K562 (cell line): ENCODE data around the gene HIVEP3. TPM values are rescaled to one million over a fixed set of nuclear protein-coding genes. Genes with fewer than 3 reads are reported as not detected.

Experiments used
- ATAC-seq: fragments of 200-7000 bp; cut with Tn5 transposase; 3 replicates; pipeline ENCODE4 v1.9.1; 2020; ENCODE audit warnings: moderate library complexity
- BruUV-seq: library from RNA; stranded (reverse); fragments of 400-500 nt; replicated peaks from 2 replicates; lab custom pipeline; 2021; lab: Mats Ljungman, UMichigan
- CTCF ChIA-PET: fragments of 300-600 bp; formaldehyde crosslinking; extraction: SDS; loops from one replicate; lab custom pipeline; 2021; ENCODE audit warnings: low intra/inter-chr PET ratio; lab: Yijun Ruan, JAX
- POLR2A ChIA-PET: fragments of 300-600, 350-650 bp; sonication (Branson Sonifier 250); formaldehyde crosslinking; extraction: SDS; loops from one replicate; lab custom pipeline; 2021; ENCODE audit warnings: antibody characterized with exemption, inconsistent platforms; lab: Yijun Ruan, JAX
- DNase-seq, 4 experiments: peaks; one replicate each; pipeline versions ENCODE4 v3.0.0 to v3.0.0-alpha.2; 2011 to 2018; ENCODE audit warnings: low spot score in 3 of 4, mixed read lengths in 3 of 4; ENCODE audit errors: extremely low read depth in 1 of 4
- FAIRE-seq: peaks from 2 replicates; lab custom pipeline; 2011; peaks lifted over from hg19 to GRCh38; lab: Jason Lieb, UNC
- H2AFZ ChIP-seq: 2 replicates; pipeline ENCODE4 v1.6.0; 2011; ENCODE audit warnings: low read depth, low read length, control low read depth, inconsistent platforms
- H3K27ac ChIP-seq: fragments of 200-600 bp; 3 replicates; pipeline ENCODE4 v1.8.0; 2011; ENCODE audit warnings: low read depth, mild to moderate bottlenecking, control low read depth, inconsistent platforms, low read length, moderate library complexity, mixed read lengths; ENCODE audit errors: extremely low read depth
- H3K27me3 ChIP-seq, 2 experiments: fragments of 300-600 bp in 1 of 2; 2 replicates in 1 of 2; 3 replicates in 1 of 2; pipeline versions ENCODE4 v1.6.0 to v1.8.0; 2011; ENCODE audit warnings: inconsistent platforms in 2 of 2, low read length in 2 of 2, mild to moderate bottlenecking in 1 of 2, mixed read lengths in 1 of 2, moderate library complexity in 1 of 2; ENCODE audit not compliant: control insufficient read depth in 2 of 2, insufficient read depth in 2 of 2
- H3K36me3 ChIP-seq: fragments of 300-600 bp; 3 replicates; pipeline ENCODE4 v1.8.0; 2011; ENCODE audit warnings: mild to moderate bottlenecking, low read length, inconsistent platforms; ENCODE audit not compliant: control insufficient read depth, insufficient read depth
- H3K4me1 ChIP-seq, 2 experiments: fragments of 200-600 bp in 1 of 2; replicated peaks in 1 of 2; 2 replicates in 1 of 2; 3 replicates in 1 of 2; pipeline versions ENCODE4 v1.5.1 to v1.8.0; 2011; ENCODE audit warnings: inconsistent platforms in 2 of 2, low read length in 2 of 2, mild to moderate bottlenecking in 1 of 2, mixed read lengths in 1 of 2, moderate library complexity in 1 of 2; ENCODE audit not compliant: control insufficient read depth in 2 of 2, insufficient read depth in 2 of 2
- H3K4me2 ChIP-seq: 2 replicates; pipeline ENCODE4 v1.6.1; 2011; ENCODE audit warnings: low read length, control low read depth, inconsistent platforms, mixed read lengths; ENCODE audit not compliant: insufficient read depth
- H3K4me3 ChIP-seq: fragments of 200-600 bp; sonication (generic), shearing (Covaris generic); 2 replicates; pipeline ENCODE4 v1.5.1; 2016; ENCODE audit warnings: control low read depth, inconsistent platforms
- H3K79me2 ChIP-seq: fragments of 200-600 bp; 3 replicates; pipeline ENCODE4 v1.8.0; 2011; ENCODE audit warnings: low read length, inconsistent platforms; ENCODE audit not compliant: control insufficient read depth, insufficient read depth
- H3K9ac ChIP-seq, 2 experiments: 2 replicates each; pipeline versions ENCODE4 v1.6.0 to v1.6.1; 2011; ENCODE audit warnings: low read depth in 2 of 2, low read length in 2 of 2, control low read depth in 1 of 2, inconsistent platforms in 1 of 2, mild to moderate bottlenecking in 1 of 2, mixed read lengths in 1 of 2; ENCODE audit not compliant: insufficient read depth in 1 of 2
- H3K9me1 ChIP-seq: one replicate; pipeline ENCODE4 v1.6.0; 2011; ENCODE audit warnings: inconsistent platforms, mild to moderate bottlenecking, low read length, moderate library complexity; ENCODE audit not compliant: control insufficient read depth, insufficient read depth
- H3K9me3 ChIP-seq: replicated peaks from 2 replicates; pipeline ENCODE4 v1.5.1; 2011; ENCODE audit warnings: low read depth, low read length, inconsistent platforms; ENCODE audit not compliant: control insufficient read depth, insufficient read depth
- H4K20me1 ChIP-seq: replicated peaks from 2 replicates; pipeline ENCODE4 v1.6.1; 2011; ENCODE audit warnings: low read length, inconsistent platforms, mixed read lengths; ENCODE audit not compliant: control insufficient read depth, insufficient read depth
- CSDE1 ChIP-seq, 2 experiments: fragments of 450-650 bp; IDR thresholded peaks; 2 replicates each; pipeline ENCODE4 v1.6.1; 2016; ENCODE audit warnings: mild to moderate bottlenecking in 1 of 2
- CTBP1 ChIP-seq: fragments of 450-650 bp; IDR thresholded peaks from 2 replicates; pipeline ENCODE4 v1.6.1; 2016; ENCODE audit warnings: borderline replicate concordance
- E2F6 ChIP-seq, 2 experiments: IDR thresholded peaks; 2 replicates each; pipeline ENCODE4 v1.6.1; 2011; ENCODE audit warnings: borderline replicate concordance in 1 of 2, control low read depth in 1 of 2, low read depth in 1 of 2, low read length in 1 of 2, mild to moderate bottlenecking in 1 of 2, mixed read lengths in 1 of 2, moderate library complexity in 1 of 2; ENCODE audit not compliant: insufficient read depth in 1 of 2, insufficient read length in 1 of 2, poor library complexity in 1 of 2, severe bottlenecking in 1 of 2; ENCODE audit errors: extremely low read depth in 1 of 2
- ETS2 ChIP-seq: IDR thresholded peaks from 2 replicates; pipeline ENCODE4 v1.6.1; 2016; ENCODE audit warnings: borderline replicate concordance, missing genetic modification characterization, mild to moderate bottlenecking, moderate library complexity, missing compliant biosample characterization; ENCODE audit not compliant: poor library complexity, severe bottlenecking
- RBM17 ChIP-seq: fragments of 200-400 bp; formaldehyde crosslinking; IDR thresholded peaks from 2 replicates; pipeline ENCODE4 v1.6.1; 2017; ENCODE audit warnings: low read depth, mild to moderate bottlenecking, low read length, borderline replicate concordance
- SIRT6 ChIP-seq: IDR thresholded peaks from one replicate; pipeline ENCODE4 v1.6.1; 2012; ENCODE audit warnings: low read depth, mild to moderate bottlenecking, control low read depth, inconsistent platforms, low read length, moderate library complexity
- SMARCC2 ChIP-seq: fragments of 450-650 bp; IDR thresholded peaks from 2 replicates; pipeline ENCODE4 v1.6.1; 2017; ENCODE audit warnings: antibody characterized with exemption, moderate library complexity, mild to moderate bottlenecking, low read depth
- ZBTB49 ChIP-seq: sonication (generic); formaldehyde crosslinking; IDR thresholded peaks from 2 replicates; pipeline ENCODE4 v1.8.0; 2022; ENCODE audit warnings: missing genetic modification reagents, mild to moderate bottlenecking, borderline replicate concordance
- ZFP91 ChIP-seq: sonication (generic); formaldehyde crosslinking; IDR thresholded peaks from 2 replicates; pipeline ENCODE4 v1.8.0; 2022; ENCODE audit warnings: mild to moderate bottlenecking, missing genetic modification reagents
- ZHX1 ChIP-seq: fragments of 150-350 bp; conservative IDR thresholded peaks from 2 replicates; pipeline ENCODE4 v1.6.1; 2014; ENCODE audit warnings: low read length
- ZZZ3 ChIP-seq: fragments of 450-650 bp; IDR thresholded peaks from 2 replicates; pipeline ENCODE4 v1.6.1; 2016; ENCODE audit warnings: antibody characterized with exemption, mild to moderate bottlenecking, moderate library complexity
- WGBS: fragments of 100-300 bp; shearing (Covaris generic); methylation state at CpG from one replicate; pipeline ENCODE4 v1.1.6; 2016; ENCODE audit warnings: low coverage, mixed read lengths; ENCODE audit not compliant: insufficient coverage; ENCODE audit errors: missing lambda C conversion rate; 5-methylcytosine and 5-hydroxymethylcytosine counted together
- in situ Hi-C: fragments of 300-500 bp; cut with MboI; formaldehyde crosslinking; loops from 4 replicates; pipeline ENCODE4 v1.15.0; 2018; ENCODE audit warnings: inconsistent platforms, mixed read lengths
- intact Hi-C: fragments of 100-400 bp; cut with micrococcal nuclease; formaldehyde crosslinking; loops from 2 replicates; pipeline ENCODE4 v1.14.2; 2022
- polyA plus RNA-seq, 8 experiments: library from polyadenylated mRNA; depleted of rRNA in 4 of 8; stranded (reverse) in 5 of 8; unstranded in 3 of 8; fragments of >200 nt; fragmentation: Nextera tagmentation in 2 of 8; fragmentation: Illumina TruSeq in 1 of 8; extraction: Ambion mirVana in 2 of 8; extraction: Trizol in 1 of 8; gene quantifications; 2 replicates each; pipeline versions ENCODE4 v1.2.1 to v1.2.3, GENCODE V29; 2011 to 2014; ENCODE audit warnings: inconsistent platforms in 1 of 8, missing spikeins in 1 of 8
- total RNA-seq, 7 experiments: library from RNA; depleted of rRNA in 6 of 7; stranded (reverse); fragments of >200 nt in 6 of 7; fragmentation: Illumina TruSeq in 2 of 7; extraction: Trizol in 2 of 7; gene quantifications; 2 replicates each; pipeline versions ENCODE4 v1.2.1 to v1.2.3, GENCODE V29; 2011 to 2021; ENCODE audit warnings: low replicate concordance in 1 of 7
- TF ChIP-seq, protein P1 (sequence below): fragments of 250-450 bp; sonication (Bioruptor Pico); IDR thresholded peaks from 2 replicates; pipeline ENCODE4 v1.8.0; 2022; ENCODE audit warnings: inconsistent platforms, mild to moderate bottlenecking, moderate library complexity, borderline replicate concordance

The HIVEP3 gene
- total and polyA plus RNA-seq, 9 of the 15 experiments (the other 6 are each of a cell fraction or from before 2014, with no cell fraction given) = 0.09 to 0.58 (median 0.34) TPM; not detected in 1

DNA sequence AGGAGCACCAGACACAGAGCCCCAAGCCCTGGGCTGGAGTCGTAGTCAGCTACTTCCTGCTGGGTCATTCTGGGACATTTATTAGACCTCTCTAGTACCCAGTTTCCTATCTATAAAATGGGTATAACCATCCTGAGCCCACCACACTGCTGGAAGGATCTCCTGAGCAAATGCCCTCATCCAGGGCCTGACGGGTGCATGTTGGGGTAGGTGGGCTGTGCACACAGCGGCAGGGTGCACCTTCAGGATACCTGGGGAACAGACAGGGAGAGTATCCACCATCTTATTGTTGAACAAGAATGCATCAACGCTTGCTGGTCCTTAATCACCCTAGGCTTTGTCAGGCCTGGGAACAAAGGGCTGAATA is 191.0 kb downstream of the HIVEP3 start:
- Histone ChIP-seq H3K36me3 (no peaks in the 10 kb centered on the region), H3K9me1 (no peaks in the 10 kb centered on the region), H2AFZ (no peak overlapping the region), H3K9ac (no peak overlapping the region), H3K27ac (no peak overlapping the region), H3K27me3 (peaks cover 0 to 38% of the 10 kb centered on the region in 2 experiments; a peak in 1 of 5 replicates), H3K4me3 (no peak overlapping the region), H3K4me1 (peaks cover 0 to 5% of the 10 kb centered on the region in 2 experiments; a peak in 1 of 5 replicates), H3K9me3 (no peaks in the 10 kb centered on the region), H3K79me2 (no peaks in the 10 kb centered on the region), H4K20me1 (no peaks in the 10 kb centered on the region), H3K4me2 (no peak overlapping the region)
- POLR2A ChIA-PET = interaction anchor here (1.3 kb wide), 1 partner anchor 17 kb away, joined by 3 read pairs; no protein-coding TSS in a partner anchor
- CTCF ChIA-PET = no interaction called here
- BruUV-seq = no TSS peak
- in situ Hi-C loops = no loop called here
- ATAC-seq (no peak), FAIRE-seq (no peak), DNase-seq (no peak)
- intact Hi-C loops = no loop called here
- WGBS = 11% methylated on average over 4 of the region's 4 CpGs
- TF ChIP-seq, protein P1, sequence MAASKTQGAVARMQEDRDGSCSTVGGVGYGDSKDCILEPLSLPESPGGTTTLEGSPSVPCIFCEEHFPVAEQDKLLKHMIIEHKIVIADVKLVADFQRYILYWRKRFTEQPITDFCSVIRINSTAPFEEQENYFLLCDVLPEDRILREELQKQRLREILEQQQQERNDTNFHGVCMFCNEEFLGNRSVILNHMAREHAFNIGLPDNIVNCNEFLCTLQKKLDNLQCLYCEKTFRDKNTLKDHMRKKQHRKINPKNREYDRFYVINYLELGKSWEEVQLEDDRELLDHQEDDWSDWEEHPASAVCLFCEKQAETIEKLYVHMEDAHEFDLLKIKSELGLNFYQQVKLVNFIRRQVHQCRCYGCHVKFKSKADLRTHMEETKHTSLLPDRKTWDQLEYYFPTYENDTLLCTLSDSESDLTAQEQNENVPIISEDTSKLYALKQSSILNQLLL (CRISPR knock-in tag) = no peak
- TF ChIP-seq CSDE1 (IDR thresholded peaks at IDR 0.05) (no peak), ZBTB49 (CRISPR knock-in tag) (no peak), ZZZ3 (no peak), ETS2 (tag) (no peak), SMARCC2 (no peak), ZFP91 (no peak), ZHX1 (no peak), E2F6 (IDR thresholded peaks at IDR 0.05; ENCODE audit: borderline replicate concordance in 1 of 2, extremely low read depth in 1 of 2, insufficient read depth in 1 of 2, insufficient read length in 1 of 2, low read depth in 1 of 2, low read length in 1 of 2, poor library complexity in 1 of 2, severe bottlenecking in 1 of 2) (no peak), SIRT6 (no peak), CTBP1 (no peak), RBM17 (no peak)
